ENCODE results near the gene WDFY2. TPM values are rescaled to one million over a fixed set of nuclear protein-coding genes. Genes with fewer than 3 reads are reported as not detected.

The WDFY2 gene
- total and polyA plus RNA-seq, 8 donors: 11.4 to 25.2 (median 17.2) TPM

DNA sequence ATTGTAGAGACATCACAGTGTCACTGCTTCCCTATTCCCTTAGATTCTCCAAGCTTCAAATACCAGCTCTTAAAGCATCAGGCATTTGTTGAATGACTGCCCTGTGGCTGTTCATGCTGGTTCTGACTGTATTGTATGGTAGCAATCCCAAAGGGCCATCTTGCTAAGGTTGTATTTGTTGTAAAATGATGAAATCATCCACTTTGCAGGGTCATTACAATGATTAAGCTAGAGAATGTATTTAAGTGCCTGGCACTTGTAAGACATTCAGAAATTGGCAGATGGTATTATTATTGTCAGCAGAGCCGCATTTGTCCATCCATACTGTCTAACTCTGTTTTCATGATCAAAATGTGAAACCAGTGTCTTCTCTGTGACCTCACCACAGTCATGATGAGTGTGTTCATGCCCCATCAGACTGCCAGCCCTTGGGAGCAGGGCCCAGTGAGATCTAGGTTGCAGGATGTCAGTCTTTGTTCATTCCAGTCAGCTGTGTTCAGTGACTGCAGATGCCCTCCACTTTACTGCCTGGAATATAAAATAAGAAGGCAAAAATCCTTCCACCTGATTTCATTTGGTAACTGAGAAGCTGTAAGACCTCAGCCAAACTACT lies 133.6 kb downstream of the WDFY2 start:
- intact Hi-C loops (cut with DNase I): no loop called here
- Histone ChIP-seq H3K36me3 (no peaks in the 10 kb centered on the region), H3K9me3 (no peaks in the 10 kb centered on the region), H3K27ac (no peak overlapping the region), H3K4me3 (no peak overlapping the region), H3K4me1 (peaks cover 5 to 13% (median 13%) of the 10 kb centered on the region in 3 donors), H3K27me3 (no peaks in the 10 kb centered on the region)
- ATAC-seq: no peak
- 94 to 96% methylated on average over 1 of the region's 1 CpG for WGBS, 2 donors
- FAIRE-seq: no peak
- TF ChIP-seq, protein P1, sequence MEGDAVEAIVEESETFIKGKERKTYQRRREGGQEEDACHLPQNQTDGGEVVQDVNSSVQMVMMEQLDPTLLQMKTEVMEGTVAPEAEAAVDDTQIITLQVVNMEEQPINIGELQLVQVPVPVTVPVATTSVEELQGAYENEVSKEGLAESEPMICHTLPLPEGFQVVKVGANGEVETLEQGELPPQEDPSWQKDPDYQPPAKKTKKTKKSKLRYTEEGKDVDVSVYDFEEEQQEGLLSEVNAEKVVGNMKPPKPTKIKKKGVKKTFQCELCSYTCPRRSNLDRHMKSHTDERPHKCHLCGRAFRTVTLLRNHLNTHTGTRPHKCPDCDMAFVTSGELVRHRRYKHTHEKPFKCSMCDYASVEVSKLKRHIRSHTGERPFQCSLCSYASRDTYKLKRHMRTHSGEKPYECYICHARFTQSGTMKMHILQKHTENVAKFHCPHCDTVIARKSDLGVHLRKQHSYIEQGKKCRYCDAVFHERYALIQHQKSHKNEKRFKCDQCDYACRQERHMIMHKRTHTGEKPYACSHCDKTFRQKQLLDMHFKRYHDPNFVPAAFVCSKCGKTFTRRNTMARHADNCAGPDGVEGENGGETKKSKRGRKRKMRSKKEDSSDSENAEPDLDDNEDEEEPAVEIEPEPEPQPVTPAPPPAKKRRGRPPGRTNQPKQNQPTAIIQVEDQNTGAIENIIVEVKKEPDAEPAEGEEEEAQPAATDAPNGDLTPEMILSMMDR (IDR thresholded peaks at IDR 0.05): no peak
- DNase-seq: no peak

DNA sequence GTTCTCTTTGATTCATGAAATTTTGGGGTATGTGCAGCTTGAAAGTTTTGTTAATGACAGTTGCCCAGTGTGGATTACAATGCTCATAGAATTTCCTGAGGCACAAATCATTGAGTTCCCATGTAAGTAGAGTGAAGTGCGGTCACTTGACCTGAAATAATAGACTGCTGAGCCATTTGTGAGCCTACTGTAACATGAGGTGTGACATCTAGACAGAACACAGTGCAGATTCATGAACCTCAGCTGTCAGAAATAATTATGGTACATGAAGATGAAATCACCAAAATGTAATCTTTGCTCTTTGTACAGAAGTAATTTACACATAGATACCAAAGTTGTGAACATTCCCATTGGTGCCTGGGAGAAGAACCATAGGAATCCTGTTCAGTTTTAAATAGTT lies 135.1 kb downstream of the WDFY2 start:
- Histone ChIP-seq H3K4me3 (no peak overlapping the region), H3K27me3 (no peaks in the 10 kb centered on the region), H3K9me3 (no peaks in the 10 kb centered on the region), H3K36me3 (no peaks in the 10 kb centered on the region), H3K27ac (no peak overlapping the region), H3K4me1 (peaks cover 5 to 13% (median 13%) of the 10 kb centered on the region in 3 donors)
- TF ChIP-seq, protein P1 (IDR thresholded peaks at IDR 0.05): no peak
- intact Hi-C loops (cut with DNase I): no loop called here
- DNase-seq (no peak), FAIRE-seq (no peak), ATAC-seq (no peak)
- WGBS, 2 donors: 97 to 100% methylated on average over 1 of the region's 1 CpG

- FAIRE-seq (no peak), ATAC-seq (peak; percentile 38 to 81 (median 54)), DNase-seq (peak in 1 of 6 donors; percentile 48)
- H3K36me3 ChIP-seq: no peaks in the 10 kb centered on the region
- TF ChIP-seq, protein P1 (IDR thresholded peaks at IDR 0.05): no peak
- WGBS, 2 donors: 47 to 54% methylated on average over 3 of the region's 3 CpGs
- peak overlapping the region in 2 of 4 donors; percentile 44 to 53 for H3K27ac ChIP-seq
- peaks cover 13 to 24% (median 21%) of the 10 kb centered on the region in 3 donors for H3K4me1 ChIP-seq
- H3K27me3 ChIP-seq: no peaks in the 10 kb centered on the region
- no peak overlapping the region for H3K4me3 ChIP-seq
- no peaks in the 10 kb centered on the region for H3K9me3 ChIP-seq
- intact Hi-C loops (cut with DNase I): loop anchor here in 1 of 3 donors (10.0 kb wide), 1 partner anchor 137 kb away; the partner anchor contains the start of gene WDFY2
These were observed 137.2 kb downstream of the WDFY2 start for GRCh38 chr13:51721496-51721895.

DNA sequence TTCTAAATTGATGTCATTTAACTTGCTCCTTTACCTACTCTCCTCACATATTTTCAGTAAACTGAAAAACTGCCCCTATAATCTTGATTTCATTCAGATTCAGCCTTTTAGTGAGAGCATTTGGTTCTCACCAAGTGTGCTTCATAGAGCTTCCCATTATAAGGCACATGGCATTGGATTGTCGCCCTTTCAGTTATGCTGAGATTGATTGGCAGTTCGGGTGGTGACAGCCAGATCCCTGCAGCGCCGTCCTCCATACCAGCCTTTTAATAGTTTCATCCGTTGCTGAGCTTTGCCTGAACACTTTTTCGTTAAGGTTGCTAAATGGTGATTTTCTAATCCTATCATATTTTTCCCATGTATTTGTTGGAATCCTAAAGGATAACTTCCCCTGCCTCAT lies 139.3 kb downstream of the WDFY2 start:
- WGBS, 2 donors: 96 to 97% methylated on average over 6 of the region's 6 CpGs
- intact Hi-C loops (cut with DNase I): loop anchor here in 1 of 3 donors (10.0 kb wide), 1 partner anchor 139 kb away; the partner anchor contains the start of gene WDFY2
- DNase-seq (no peak), FAIRE-seq (no peak), ATAC-seq (no peak)
- Histone ChIP-seq H3K9me3 (no peaks in the 10 kb centered on the region), H3K36me3 (no peaks in the 10 kb centered on the region), H3K27me3 (no peaks in the 10 kb centered on the region), H3K27ac (no peak overlapping the region), H3K4me1 (peaks cover 30 to 42% (median 40%) of the 10 kb centered on the region in 3 donors), H3K4me3 (no peak overlapping the region)
- TF ChIP-seq, protein P1 (IDR thresholded peaks at IDR 0.05): no peak

GRCh38 chr13:51724721-51725120 lies 140.5 kb downstream of the WDFY2 start:
- H3K27me3 ChIP-seq: no peaks in the 10 kb centered on the region
- no peak for DNase-seq
- intact Hi-C loops (cut with DNase I): loop anchor here in 1 of 3 donors (10.0 kb wide), 1 partner anchor 140 kb away; the partner anchor contains the start of gene WDFY2
- TF ChIP-seq, protein P1 (IDR thresholded peaks at IDR 0.05): no peak
- no peak overlapping the region for H3K27ac ChIP-seq
- H3K4me1 ChIP-seq: peaks cover 35 to 54% (median 47%) of the 10 kb centered on the region in 3 donors
- no peak overlapping the region for H3K4me3 ChIP-seq
- no peaks in the 10 kb centered on the region for H3K36me3 ChIP-seq
- no peaks in the 10 kb centered on the region for H3K9me3 ChIP-seq
- FAIRE-seq: no peak
- ATAC-seq: no peak

All from pancreas (tissue), 10 donors.